HepG2 (cell line): ENCODE measurements around the gene SH3GLB2. TPM values are rescaled to one million over a fixed set of nuclear protein-coding genes. Genes with fewer than 3 reads are reported as not detected.
A peak's percentile ranks its signal among the peaks of the same experiment; 100 is the strongest.

Experiments used
- ATF7 ChIP-seq, 2 experiments: fragments of 450-650 bp in 1 of 2; sonication (generic) in 1 of 2; formaldehyde crosslinking in 1 of 2; IDR thresholded peaks; 2 replicates each; pipeline versions ENCODE4 v1.4.0 to v1.6.1; 2016 to 2020; ENCODE audit warnings: antibody characterized with exemption in 1 of 2, mild to moderate bottlenecking in 1 of 2, missing genetic modification reagents in 1 of 2
- BRF2 ChIP-seq: sonication (generic); formaldehyde crosslinking; IDR thresholded peaks from 2 replicates; pipeline ENCODE4 v1.8.1; 2022; ENCODE audit warnings: mild to moderate bottlenecking, missing genetic modification reagents
- ETS1 ChIP-seq: sonication (generic); formaldehyde crosslinking; IDR thresholded peaks from 2 replicates; pipeline ENCODE4 v1.4.0; 2020; ENCODE audit warnings: missing genetic modification reagents
- GABPA ChIP-seq, 2 experiments: IDR thresholded peaks; 2 replicates each; pipeline ENCODE4 v1.6.1; 2011 to 2016; ENCODE audit warnings: low read depth in 2 of 2, low read length in 1 of 2, missing biosample characterization in 1 of 2, missing genetic modification characterization in 1 of 2
- HBP1 ChIP-seq: IDR thresholded peaks from 2 replicates; pipeline ENCODE4 v1.6.1; 2016; ENCODE audit warnings: low read depth, control low read depth
- HCFC1 ChIP-seq: fragments of 150-350 bp; IDR thresholded peaks from 2 replicates; pipeline ENCODE4 v1.6.1; 2014; ENCODE audit warnings: low read depth, low read length
- JDP2 ChIP-seq: sonication (generic); formaldehyde crosslinking; IDR thresholded peaks from 2 replicates; pipeline ENCODE4 v1.8.1; 2022; ENCODE audit warnings: missing genetic modification reagents, borderline replicate concordance
- KLF15 ChIP-seq: sonication (generic); formaldehyde crosslinking; IDR thresholded peaks from 2 replicates; pipeline ENCODE4 v1.8.1; 2023; ENCODE audit warnings: borderline replicate concordance, mild to moderate bottlenecking, inconsistent platforms, missing genetic modification reagents, mixed read lengths
- POLR2AphosphoS2 ChIP-seq: IDR thresholded peaks from 2 replicates; pipeline ENCODE4 v1.6.1; 2011; ENCODE audit warnings: low read depth, low read length, improper control_type of control experiment
- SCMH1 ChIP-seq: sonication (generic); formaldehyde crosslinking; IDR thresholded peaks from 2 replicates; pipeline ENCODE4 v1.9.0; 2021; ENCODE audit warnings: missing genetic modification reagents, mild to moderate bottlenecking, borderline replicate concordance
- SKI ChIP-seq: fragments of 450-650 bp; IDR thresholded peaks from one replicate; pipeline ENCODE4 v1.6.1; 2018; ENCODE audit warnings: mild to moderate bottlenecking; ENCODE audit not compliant: partially characterized antibody
- SMAD3 ChIP-seq: sonication (generic); formaldehyde crosslinking; IDR thresholded peaks from 2 replicates; pipeline ENCODE4 v1.4.0; 2020; ENCODE audit warnings: missing genetic modification reagents
- SP1 ChIP-seq, 2 experiments: fragments of 450-650 bp in 1 of 2; sonication (generic) in 1 of 2; formaldehyde crosslinking in 1 of 2; IDR thresholded peaks; 2 replicates each; pipeline versions ENCODE4 v1.4.0 to v1.6.1; 2016 to 2020; ENCODE audit warnings: missing genetic modification reagents in 1 of 2
- TOE1 ChIP-seq: sonication (generic); formaldehyde crosslinking; IDR thresholded peaks from 2 replicates; pipeline ENCODE4 v1.4.0; 2020; ENCODE audit warnings: mild to moderate bottlenecking, missing genetic modification reagents
- ZBTB10 ChIP-seq: sonication (generic); formaldehyde crosslinking; IDR thresholded peaks from 2 replicates; pipeline ENCODE4 v1.4.0; 2020; ENCODE audit warnings: missing genetic modification reagents, borderline replicate concordance
- ZNF496 ChIP-seq: sonication (generic); formaldehyde crosslinking; IDR thresholded peaks from 2 replicates; pipeline ENCODE4 v1.8.1; 2023; ENCODE audit warnings: mild to moderate bottlenecking, moderate library complexity, missing genetic modification reagents; ENCODE audit not compliant: insufficient replicate concordance
- ZNF501 ChIP-seq: sonication (generic); formaldehyde crosslinking; IDR thresholded peaks from 2 replicates; pipeline ENCODE4 v1.5.1; 2020; ENCODE audit warnings: mild to moderate bottlenecking, moderate library complexity, missing genetic modification reagents
- ZNF558 ChIP-seq: sonication (generic); formaldehyde crosslinking; IDR thresholded peaks from 2 replicates; pipeline ENCODE4 v1.9.0; 2022; ENCODE audit warnings: mild to moderate bottlenecking, missing genetic modification reagents, borderline replicate concordance
- ZNF598 ChIP-seq: sonication (generic); formaldehyde crosslinking; IDR thresholded peaks from 2 replicates; pipeline ENCODE4 v1.5.1; 2020; ENCODE audit warnings: mild to moderate bottlenecking, missing genetic modification reagents, borderline replicate concordance
- ZNF7 ChIP-seq: IDR thresholded peaks from 2 replicates; pipeline ENCODE4 v1.6.1; 2016; ENCODE audit warnings: missing biosample characterization, missing genetic modification reagents
- ZNF703 ChIP-seq: sonication (generic); formaldehyde crosslinking; IDR thresholded peaks from 2 replicates; pipeline ENCODE4 v1.5.1; 2020; ENCODE audit warnings: missing genetic modification reagents, mild to moderate bottlenecking, moderate library complexity, borderline replicate concordance
- polyA plus RNA-seq, 8 experiments: library from polyadenylated mRNA; depleted of rRNA in 3 of 8; stranded (reverse) in 7 of 8; unstranded in 1 of 8; fragments of >200 nt; fragmentation: Illumina TruSeq in 4 of 8; extraction: Trizol in 4 of 8; gene quantifications; 2 replicates each; pipeline versions ENCODE4 v1.2.1 to v1.2.3, GENCODE V29; 2011 to 2016; ENCODE audit warnings: low read depth in 4 of 8, missing spikeins in 1 of 8, mixed read lengths in 1 of 8; ENCODE audit not compliant: insufficient read depth in 1 of 8
- total RNA-seq, 5 experiments: library from RNA; depleted of rRNA; stranded (reverse); fragments of >200 nt; fragmentation: Illumina TruSeq; extraction: Trizol; gene quantifications; 2 replicates each; pipeline ENCODE4 v1.2.3, GENCODE V29; 2016; ENCODE audit warnings: low read depth in 1 of 5

The SH3GLB2 gene
- total and polyA plus RNA-seq, 2 of the 13 experiments (the other 11 are each of a cell fraction or from before 2014, with no cell fraction given) = 24.0 to 40.6 TPM

GRCh38 chr9:129036241-129036922, 8.3 kb upstream of the SH3GLB2 start, which contains the start of gene MIGA2 (continued):
- TF ChIP-seq ZBTB10 (no peak), ZNF496 (CRISPR knock-in tag) (no peak), GABPA (IDR thresholded peaks at IDR 0.05; ENCODE audit: low read depth, low read length) (no peak), GABPA (CRISPR knock-in tag; IDR thresholded peaks at IDR 0.05; ENCODE audit: low read depth) (peak; percentile 54; the same call in 1 of the 2 replicates), ZNF598 (CRISPR knock-in tag) (peak; percentile 50; the same call in 1 of the 2 replicates), SCMH1 (CRISPR knock-in tag) (no peak), JDP2 (CRISPR knock-in tag) (no peak), HBP1 (CRISPR knock-in tag) (0 out of 2 replicates have a peak, but pooled peaks have one; percentile 40), KLF15 (CRISPR knock-in tag) (no peak; the same call in 1 of the 2 replicates), BRF2 (CRISPR knock-in tag) (no peak), HCFC1 (no peak), ZNF501 (CRISPR knock-in tag) (peak; percentile 87), SKI (peak; percentile 11), POLR2AphosphoS2 (no peak), ZNF558 (CRISPR knock-in tag) (no peak; the same call in 1 of the 2 replicates), SP1 (IDR thresholded peaks at IDR 0.05) (no peak), SP1 (CRISPR knock-in tag; IDR thresholded peaks at IDR 0.05) (peak; percentile 90), ETS1 (no peak), ZNF7 (CRISPR knock-in tag) (no peak), TOE1 (no peak), SMAD3 (CRISPR knock-in tag) (0 out of 2 replicates have a peak, but pooled peaks have one; percentile 65), ZNF703 (CRISPR knock-in tag) (no peak), ATF7 (IDR thresholded peaks at IDR 0.05) (no peak), ATF7 (CRISPR knock-in tag; IDR thresholded peaks at IDR 0.05) (no peak)
